ENCODE measurements around the gene TMEM89.

- TF ChIP-seq LEF1 (IDR thresholded peaks at IDR 0.05; ENCODE audit: borderline replicate concordance) (no peak), FOXA1 (IDR thresholded peaks at IDR 0.05) (no peak), FOXK2 (IDR thresholded peaks at IDR 0.05) (no peak), BHLHE40 (IDR thresholded peaks at IDR 0.05; ENCODE audit: borderline replicate concordance) (no peak), SP1 (IDR thresholded peaks at IDR 0.05) (no peak), NFRKB (IDR thresholded peaks at IDR 0.05) (no peak), FOXM1 (IDR thresholded peaks at IDR 0.05; ENCODE audit: borderline replicate concordance) (no peak), ELF4 (IDR thresholded peaks at IDR 0.05) (no peak), L3MBTL2 (conservative IDR thresholded peaks at IDR 0.05) (no peak), SUZ12 (IDR thresholded peaks at IDR 0.05) (no peak), ZNF384 (IDR thresholded peaks at IDR 0.05) (no peak), CTBP1 (IDR thresholded peaks at IDR 0.05; ENCODE audit: borderline replicate concordance) (no peak), PKNOX1 (IDR thresholded peaks at IDR 0.05) (no peak)
Observed at GRCh38 chr3:48639944-48640606, 18.5 kb upstream of the TMEM89 start.

Data from HEK293T (cell line).